Karpas-422 (cell line): ENCODE data around the gene INSR. TPM values are rescaled to one million over a fixed set of nuclear protein-coding genes. Genes with fewer than 3 reads are reported as not detected.

ENCODE experiments used
- DNase-seq: peaks from one replicate; pipeline ENCODE4 v3.0.0-alpha.2; 2015
- H2AFZ ChIP-seq: fragments of 200-600 bp; sonication (generic); 2 replicates; pipeline ENCODE4 v1.6.1; 2014; ENCODE audit warnings: antibody characterized with exemption, low read length, mixed read lengths
- H3K27ac ChIP-seq: fragments of 200-600 bp; sonication (generic); 2 replicates; pipeline ENCODE4 v1.5.1; 2014; ENCODE audit warnings: mild to moderate bottlenecking, low read length, moderate library complexity
- H3K27me3 ChIP-seq: fragments of 200-600 bp; sonication (generic); 2 replicates; pipeline ENCODE4 v1.6.1; 2014; ENCODE audit warnings: low read length, mixed read lengths
- H3K36me3 ChIP-seq: fragments of 200-600 bp; sonication (generic); 2 replicates; pipeline ENCODE4 v1.6.1; 2014; ENCODE audit warnings: low read length, mixed read lengths; ENCODE audit not compliant: insufficient read depth
- H3K4me1 ChIP-seq: fragments of 200-600 bp; sonication (generic); 2 replicates; pipeline ENCODE4 v1.6.1; 2014; ENCODE audit warnings: mild to moderate bottlenecking, low read length, mixed read lengths
- H3K4me2 ChIP-seq: fragments of 200-600 bp; sonication (generic); 2 replicates; pipeline ENCODE4 v1.6.1; 2014; ENCODE audit warnings: low read length, low read depth, mild to moderate bottlenecking; ENCODE audit not compliant: poor library complexity, severe bottlenecking
- H3K4me3 ChIP-seq: fragments of 200-600 bp; sonication (generic); 2 replicates; pipeline ENCODE4 v1.5.1; 2014; ENCODE audit warnings: mild to moderate bottlenecking, antibody characterized with exemption, low read length, mixed read lengths
- H3K79me2 ChIP-seq: fragments of 200-600 bp; sonication (generic); 2 replicates; pipeline ENCODE4 v1.6.1; 2014; ENCODE audit warnings: mild to moderate bottlenecking, low read length, mixed read lengths
- H3K9ac ChIP-seq: fragments of 200-600 bp; sonication (generic); 2 replicates; pipeline ENCODE4 v1.6.0; 2014; ENCODE audit warnings: low read length
- H3K9me2 ChIP-seq: fragments of 200-600 bp; sonication (generic), shearing (Covaris generic); replicated peaks from 2 replicates; pipeline ENCODE4 v1.6.0; 2014; ENCODE audit warnings: mild to moderate bottlenecking, low read length, moderate library complexity; ENCODE audit not compliant: insufficient read depth
- H3K9me3 ChIP-seq: fragments of 300-700, 200-600 bp; sonication (generic); 2 replicates; pipeline ENCODE4 v1.6.1; 2014; ENCODE audit warnings: low read length, mixed read lengths
- H4K20me1 ChIP-seq: fragments of 200-600 bp; sonication (generic); 2 replicates; pipeline ENCODE4 v1.6.1; 2014; ENCODE audit warnings: mild to moderate bottlenecking, antibody characterized with exemption, low read length, low read depth; ENCODE audit not compliant: insufficient read depth
- total RNA-seq: library from RNA; depleted of rRNA; stranded (reverse); fragments of >200 nt; shearing (Covaris generic); gene quantifications from 2 replicates; pipeline ENCODE4 v1.2.3, GENCODE V29; 2014; ENCODE audit warnings: low replicate concordance

Gene INSR
- total RNA-seq, 1 experiment from 2014 or later, result not detected

DNA sequence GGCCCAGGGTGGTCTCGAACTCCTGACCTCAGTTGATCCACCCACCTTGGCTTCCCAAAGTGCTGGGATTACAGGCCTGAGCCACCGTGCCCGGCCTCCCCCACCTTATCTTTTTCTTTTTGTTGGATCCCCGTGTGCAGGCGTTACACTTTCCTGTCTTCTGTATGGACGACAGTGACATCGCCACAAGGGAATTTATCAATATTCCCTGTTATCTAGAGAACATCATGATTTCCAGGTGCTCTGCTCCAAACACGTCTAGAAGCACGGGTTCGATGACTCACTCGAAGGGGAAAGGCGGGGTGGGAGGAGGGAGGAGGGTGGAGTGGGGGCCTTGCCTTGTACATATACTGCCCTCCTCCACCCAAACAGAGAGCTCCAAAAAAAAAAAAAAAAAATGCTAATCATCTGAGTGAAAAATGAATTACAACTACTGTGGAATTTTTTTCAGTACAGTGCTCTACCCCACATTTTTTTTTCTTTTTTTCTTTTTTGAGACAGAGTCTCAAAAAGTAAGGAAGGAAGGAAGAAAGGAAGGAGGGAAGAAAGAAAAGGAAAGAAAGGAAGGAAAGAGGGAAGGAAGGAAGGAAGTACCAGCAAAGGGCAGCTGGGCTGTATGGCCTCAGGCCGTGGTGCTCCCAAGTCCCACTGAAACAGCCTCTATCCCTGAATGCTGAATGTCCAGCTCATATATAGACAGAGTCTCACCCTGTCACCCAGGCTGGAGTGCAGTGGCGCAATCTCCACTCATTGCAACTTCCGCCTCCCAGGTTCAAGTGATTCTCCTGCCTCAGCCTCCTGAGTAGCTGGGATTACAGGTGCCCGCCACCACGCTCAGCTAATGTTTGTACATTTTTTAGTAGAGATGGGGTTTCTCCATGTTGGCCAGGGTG lies 36.8 kb downstream of the INSR start:
- Histone ChIP-seq H3K9me3 (no peaks in the 10 kb centered on the region), H2AFZ (no peak overlapping the region), H3K9ac (no peak overlapping the region), H3K27ac (no peak overlapping the region), H3K36me3 (no peaks in the 10 kb centered on the region), H3K4me2 (no peak overlapping the region), H3K4me1 (no peaks in the 10 kb centered on the region), H4K20me1 (no peaks in the 10 kb centered on the region), H3K79me2 (no peaks in the 10 kb centered on the region), H3K27me3 (no peaks in the 10 kb centered on the region), H3K4me3 (no peak overlapping the region), H3K9me2 (no peaks in the 10 kb centered on the region)
- DNase-seq, result no peak

DNA sequence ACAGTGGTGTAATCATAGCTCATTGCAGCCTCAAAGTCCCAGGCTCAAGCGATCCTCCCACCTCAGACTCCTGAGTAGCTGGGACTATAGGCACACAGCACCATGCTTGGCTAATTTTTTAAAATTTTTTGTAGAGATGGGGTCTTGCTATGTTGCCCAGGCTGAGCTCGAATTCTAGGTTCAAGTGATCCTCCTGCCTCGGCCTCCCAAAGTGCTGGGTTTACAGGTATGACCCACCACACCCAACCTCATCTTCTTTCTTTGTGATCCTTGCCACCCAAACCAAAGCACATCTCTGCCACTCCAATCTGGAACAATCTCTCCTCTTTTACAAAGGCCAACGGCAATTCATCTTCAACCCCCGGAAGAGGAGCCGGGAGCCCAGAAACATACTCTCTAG lies 38.6 kb downstream of the INSR start:
- H3K27me3 ChIP-seq, result no peaks in the 10 kb centered on the region
- no peak overlapping the region for H3K9ac ChIP-seq
- no peaks in the 10 kb centered on the region for H3K36me3 ChIP-seq
- no peaks in the 10 kb centered on the region for H3K79me2 ChIP-seq
- no peak overlapping the region for H3K4me2 ChIP-seq
- no peaks in the 10 kb centered on the region for H3K9me3 ChIP-seq
- H3K9me2 ChIP-seq, result no peaks in the 10 kb centered on the region
- DNase-seq, result no peak
- H4K20me1 ChIP-seq, result no peaks in the 10 kb centered on the region
- no peak overlapping the region for H3K4me3 ChIP-seq
- H3K4me1 ChIP-seq, result no peaks in the 10 kb centered on the region
- no peak overlapping the region for H2AFZ ChIP-seq
- no peak overlapping the region for H3K27ac ChIP-seq

DNA sequence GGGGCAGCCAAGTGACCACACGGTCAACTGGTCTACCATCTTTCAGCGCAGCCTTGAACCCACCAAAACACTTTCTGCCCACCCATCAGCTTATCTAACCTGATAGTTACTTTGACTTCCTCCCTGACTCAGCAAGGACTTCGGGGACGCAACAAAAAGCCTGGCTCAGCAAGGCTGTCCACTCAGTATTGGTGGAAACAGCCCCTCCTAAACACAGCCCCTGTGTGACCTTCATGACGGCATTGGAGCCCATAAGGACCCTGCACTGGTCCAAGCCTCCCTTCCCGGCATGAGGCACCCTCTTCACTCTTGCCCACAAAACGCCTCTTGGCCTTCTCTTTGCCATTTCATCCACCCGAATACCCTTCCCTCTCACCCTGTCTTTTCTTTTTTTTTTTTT lies 39.1 kb downstream of the INSR start:
- Histone ChIP-seq H3K9ac (no peak overlapping the region), H3K4me1 (no peaks in the 10 kb centered on the region), H3K79me2 (no peaks in the 10 kb centered on the region), H3K9me2 (no peaks in the 10 kb centered on the region), H2AFZ (no peak overlapping the region), H4K20me1 (no peaks in the 10 kb centered on the region), H3K9me3 (no peaks in the 10 kb centered on the region), H3K27me3 (no peaks in the 10 kb centered on the region), H3K4me3 (no peak overlapping the region), H3K4me2 (no peak overlapping the region), H3K27ac (no peak overlapping the region), H3K36me3 (no peaks in the 10 kb centered on the region)
- DNase-seq, result no peak

DNA sequence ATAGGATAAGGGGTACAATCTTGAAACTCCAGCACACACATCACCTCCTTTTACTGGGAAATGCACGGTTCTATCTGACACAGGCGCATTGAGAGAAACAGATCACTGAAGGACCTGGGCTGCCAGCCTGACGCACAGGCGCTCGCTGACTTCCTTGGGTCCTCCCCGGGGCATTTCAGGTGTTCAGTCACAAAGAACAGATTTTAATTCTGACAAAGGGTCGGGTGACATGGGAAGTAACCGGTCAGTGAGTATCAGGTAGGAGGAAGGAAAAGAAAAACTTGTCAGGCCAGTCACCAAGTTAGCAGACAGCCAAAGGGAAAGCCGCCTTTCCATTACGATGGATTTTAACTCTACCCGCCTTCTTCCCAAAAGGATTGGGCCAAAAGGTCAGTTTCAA lies 39.6 kb downstream of the INSR start:
- Histone ChIP-seq H3K4me3 (no peak overlapping the region), H3K27me3 (no peaks in the 10 kb centered on the region), H2AFZ (no peak overlapping the region), H3K27ac (no peak overlapping the region), H3K4me2 (no peak overlapping the region), H3K9ac (no peak overlapping the region), H3K4me1 (no peaks in the 10 kb centered on the region), H3K9me3 (no peaks in the 10 kb centered on the region), H3K9me2 (no peaks in the 10 kb centered on the region), H3K36me3 (no peaks in the 10 kb centered on the region), H3K79me2 (no peaks in the 10 kb centered on the region), H4K20me1 (no peaks in the 10 kb centered on the region)
- no peak for DNase-seq

DNA sequence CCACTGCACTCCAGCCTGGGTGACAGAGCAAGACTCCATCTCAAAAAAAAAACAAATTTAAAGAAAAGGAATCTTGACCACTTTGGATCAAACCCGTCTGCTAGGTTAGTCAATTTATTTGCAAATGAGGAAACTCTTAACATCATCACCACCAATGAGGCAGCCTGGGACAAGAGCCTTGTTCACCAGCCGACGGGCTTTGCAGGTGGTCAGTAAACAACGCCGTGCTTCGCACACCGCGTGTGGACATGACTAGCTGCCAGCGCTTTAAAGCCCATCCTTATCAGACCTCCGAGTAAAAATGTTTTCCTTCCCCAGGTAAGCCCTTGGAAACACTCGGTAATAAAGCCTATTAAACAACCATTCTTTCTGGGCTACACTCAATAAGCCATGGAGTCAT lies 41.9 kb downstream of the INSR start:
- no peaks in the 10 kb centered on the region for H4K20me1 ChIP-seq
- H3K36me3 ChIP-seq, result no peaks in the 10 kb centered on the region
- H3K27me3 ChIP-seq, result no peaks in the 10 kb centered on the region
- no peak overlapping the region for H2AFZ ChIP-seq
- H3K9me3 ChIP-seq, result no peaks in the 10 kb centered on the region
- no peak overlapping the region for H3K4me3 ChIP-seq
- H3K9me2 ChIP-seq, result no peaks in the 10 kb centered on the region
- no peak for DNase-seq
- H3K79me2 ChIP-seq, result no peaks in the 10 kb centered on the region
- H3K4me2 ChIP-seq, result no peak overlapping the region
- no peaks in the 10 kb centered on the region for H3K4me1 ChIP-seq
- no peak overlapping the region for H3K27ac ChIP-seq
- no peak overlapping the region for H3K9ac ChIP-seq

DNA sequence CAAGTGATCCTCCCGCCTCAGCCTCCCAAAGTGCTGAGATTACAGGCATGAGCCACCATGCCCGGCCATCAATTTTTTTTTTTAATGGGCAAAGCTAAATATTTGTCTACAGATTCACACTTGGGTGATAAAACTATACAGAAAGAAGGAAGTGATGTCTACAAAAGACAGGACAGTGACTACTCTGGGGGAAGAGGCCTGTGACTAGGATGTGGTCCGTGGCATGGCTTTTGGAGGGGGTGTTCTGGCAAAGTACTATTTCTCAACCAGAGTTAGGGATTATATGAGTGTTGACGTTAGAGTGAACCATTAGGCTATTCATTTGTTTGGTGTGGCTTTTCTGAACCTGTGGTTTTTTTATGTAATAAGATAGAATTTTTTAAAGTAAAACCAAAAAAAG lies 42.7 kb downstream of the INSR start:
- no peaks in the 10 kb centered on the region for H3K9me2 ChIP-seq
- no peaks in the 10 kb centered on the region for H4K20me1 ChIP-seq
- no peak for DNase-seq
- no peaks in the 10 kb centered on the region for H3K27me3 ChIP-seq
- H2AFZ ChIP-seq, result no peak overlapping the region
- H3K79me2 ChIP-seq, result no peaks in the 10 kb centered on the region
- H3K36me3 ChIP-seq, result no peaks in the 10 kb centered on the region
- H3K4me1 ChIP-seq, result no peaks in the 10 kb centered on the region
- H3K27ac ChIP-seq, result no peak overlapping the region
- no peak overlapping the region for H3K9ac ChIP-seq
- H3K9me3 ChIP-seq, result peaks cover 5% of the 10 kb centered on the region
- no peak overlapping the region for H3K4me2 ChIP-seq
- H3K4me3 ChIP-seq, result no peak overlapping the region

DNA sequence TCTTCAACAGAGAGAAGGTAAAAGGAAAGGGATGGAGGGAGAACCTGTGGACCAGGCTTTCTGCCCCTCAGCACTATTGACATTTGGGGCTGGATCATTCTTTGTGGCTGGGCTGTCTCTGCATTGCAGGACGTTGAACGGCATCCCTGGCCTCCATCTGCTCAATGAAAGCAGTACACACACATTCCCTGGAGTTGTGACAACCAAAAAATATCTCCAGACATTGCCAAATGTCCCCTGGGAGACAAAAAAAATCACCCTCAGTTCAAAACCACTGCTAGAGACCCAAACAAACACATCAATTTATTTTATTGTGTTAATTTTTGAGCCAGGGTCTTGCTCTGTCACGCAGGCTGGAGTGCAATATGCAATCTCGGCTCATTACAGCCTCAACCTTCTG lies 43.3 kb downstream of the INSR start:
- Histone ChIP-seq H3K9me2 (no peaks in the 10 kb centered on the region), H3K36me3 (no peaks in the 10 kb centered on the region), H3K27me3 (no peaks in the 10 kb centered on the region), H3K9ac (no peak overlapping the region), H2AFZ (no peak overlapping the region), H3K4me1 (no peaks in the 10 kb centered on the region), H3K9me3 (peaks cover 6% of the 10 kb centered on the region), H3K4me3 (no peak overlapping the region), H3K79me2 (no peaks in the 10 kb centered on the region), H3K27ac (no peak overlapping the region), H3K4me2 (no peak overlapping the region), H4K20me1 (no peaks in the 10 kb centered on the region)
- DNase-seq, result no peak

- Histone ChIP-seq H3K36me3 (no peaks in the 10 kb centered on the region), H3K4me1 (no peaks in the 10 kb centered on the region), H3K9me2 (no peaks in the 10 kb centered on the region), H2AFZ (no peak overlapping the region), H4K20me1 (no peaks in the 10 kb centered on the region), H3K4me3 (no peak overlapping the region), H3K9me3 (peaks cover 6% of the 10 kb centered on the region), H3K79me2 (no peaks in the 10 kb centered on the region), H3K9ac (no peak overlapping the region), H3K27me3 (no peaks in the 10 kb centered on the region), H3K4me2 (no peak overlapping the region), H3K27ac (no peak overlapping the region)
- no peak for DNase-seq
Measured at GRCh38 chr19:7250057-7250596, 44.1 kb downstream of the INSR start.
